Left colon (tissue), 2 donors: ENCODE data around the gene FOXP1. TPM values are rescaled to one million over a fixed set of nuclear protein-coding genes. Genes with fewer than 3 reads are reported as not detected.

ENCODE experiments used
- ATAC-seq: fragments of 200-7000 bp; cut with Tn5 transposase; one replicate; pipeline ENCODE4 v1.9.1; 2020; ENCODE audit warnings: mild to moderate bottlenecking, moderate library complexity
- DNase-seq, 2 donors: peaks; one replicate each; pipeline ENCODE4 v3.0.0-alpha.2; 2020
- intact Hi-C, 2 donors: fragments of 100-400 bp; cut with DNase I in 1 of 2; cut with micrococcal nuclease in 1 of 2; formaldehyde crosslinking; loops; one replicate each; pipeline versions ENCODE4 v1.11.2 to v1.14.0; 2022; cut with DNase I, micrococcal nuclease
- total RNA-seq, 2 donors: library from RNA; stranded (reverse); fragmentation: NEBNext Ultra II Directional; extraction: Animal tissue kit (Norgen Biotek cat#: 25700); gene quantifications; one replicate each; pipeline ENCODE4 v1.2.1, GENCODE V29; 2021
- donor health status: DM: no; HTN: no; CAD: no.
- donor health status: DM: yes; HTN: yes; CAD: no.

FOXP1 gene
- total RNA-seq, 2 donors from 2014 or later: 131 to 135 TPM

DNA sequence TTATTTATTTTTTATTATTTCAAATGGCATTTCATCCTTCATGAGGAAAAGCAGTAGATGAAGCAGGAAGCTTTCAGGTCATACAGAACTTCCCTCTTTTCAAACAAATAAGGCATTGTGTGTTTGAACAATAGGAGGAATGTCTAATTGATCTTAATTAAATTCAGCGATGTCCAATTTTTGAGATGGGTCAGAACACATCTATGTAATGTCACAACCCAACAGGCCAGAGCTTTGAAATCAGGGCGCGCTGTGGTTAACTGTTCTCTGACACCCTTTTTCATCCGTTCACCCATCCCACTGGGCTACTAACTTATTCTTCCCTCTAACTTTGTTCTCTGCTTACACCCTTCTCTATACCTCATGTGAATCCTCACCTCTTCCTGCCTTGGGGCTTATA is 510.5 kb downstream of the FOXP1 start:
- ATAC-seq (no peak), DNase-seq (no peak)
- intact Hi-C loops: loop anchor here in 1 of 2 donors (10.0 kb wide), 2 partner anchors 52 to 232 kb away; no protein-coding TSS in a partner anchor

- intact Hi-C loops: loop anchor here in 1 of 2 donors (10.0 kb wide), 2 partner anchors 53 to 233 kb away; no protein-coding TSS in a partner anchor
- DNase-seq (no peak), ATAC-seq (no peak)
Measured at GRCh38 chr3:71072287-71072686, 511.2 kb downstream of the FOXP1 start.

DNA sequence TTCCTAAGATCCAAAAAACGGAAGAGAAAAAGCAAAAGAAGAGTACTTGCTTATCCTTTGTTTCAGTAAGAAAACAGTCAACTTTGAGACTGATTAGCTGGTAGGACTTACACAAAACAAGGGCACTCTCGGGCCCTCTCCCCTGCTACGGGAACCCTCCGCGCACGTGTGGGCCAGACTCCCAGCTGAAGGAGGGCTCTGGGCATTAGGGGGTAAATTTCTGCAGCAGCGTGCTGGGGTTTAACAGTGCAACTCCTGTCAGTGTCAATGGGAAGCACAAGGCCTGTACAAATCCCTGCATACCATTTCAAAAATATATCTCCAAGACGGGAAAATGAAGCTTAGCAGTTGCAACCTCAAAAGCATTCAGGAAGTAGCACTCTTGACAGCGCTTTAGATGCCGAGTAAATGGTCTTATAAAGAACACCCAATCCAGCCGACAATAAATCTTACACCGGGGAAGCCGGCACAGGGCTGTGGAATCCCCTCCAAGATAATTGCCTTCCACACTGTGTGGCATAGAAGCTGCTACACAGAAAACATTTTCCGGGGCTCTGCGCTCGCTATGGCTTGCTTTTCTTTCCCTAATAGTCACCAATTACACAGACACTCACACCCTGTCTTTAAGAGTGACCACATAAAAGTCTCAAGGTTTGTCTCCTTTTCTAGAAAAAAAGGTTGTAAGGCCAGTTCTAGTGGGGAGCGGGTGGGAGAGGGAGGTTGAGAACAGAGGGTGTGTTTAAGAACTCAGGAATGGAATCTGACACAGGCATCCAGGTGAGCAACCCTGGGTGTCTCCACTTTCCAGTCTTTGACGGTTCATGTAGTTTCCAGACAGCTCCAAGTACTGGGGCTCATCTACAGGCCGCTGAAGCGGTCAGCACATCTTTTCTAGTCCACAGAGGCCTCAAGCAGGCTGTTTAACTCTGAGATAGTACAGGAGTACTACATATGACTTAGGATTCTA is 512.7 kb downstream of the FOXP1 start:
- DNase-seq (no peak), ATAC-seq (no peak)
- intact Hi-C loops: loop anchor here in 1 of 2 donors (10.0 kb wide), 2 partner anchors 54 to 234 kb away; no protein-coding TSS in a partner anchor

DNA sequence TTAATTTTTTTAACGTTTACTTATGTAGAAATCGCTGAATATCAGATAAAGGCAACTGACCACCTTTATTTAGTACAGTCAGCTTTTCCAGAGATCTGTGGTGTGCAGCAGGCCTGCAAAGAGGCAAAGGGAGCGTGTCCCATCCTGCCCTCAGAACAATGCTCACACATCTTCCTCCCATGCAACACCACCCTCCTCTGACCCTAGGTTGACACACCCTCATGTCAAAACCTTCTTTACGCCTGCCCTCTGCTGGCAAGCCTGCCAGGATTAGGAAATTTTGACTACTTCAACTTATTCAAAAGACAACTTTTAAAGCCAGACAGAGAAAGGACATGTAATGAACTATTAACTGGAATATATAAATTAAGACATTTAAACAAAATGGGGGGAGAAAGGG is 513.7 kb downstream of the FOXP1 start:
- intact Hi-C loops: loop anchor here in 1 of 2 donors (10.0 kb wide), 3 partner anchors 55 to 515 kb away; partner anchors contain the start of gene FOXP1
- DNase-seq (peak; percentile 66 to 79), ATAC-seq (peak; percentile 54)

DNA sequence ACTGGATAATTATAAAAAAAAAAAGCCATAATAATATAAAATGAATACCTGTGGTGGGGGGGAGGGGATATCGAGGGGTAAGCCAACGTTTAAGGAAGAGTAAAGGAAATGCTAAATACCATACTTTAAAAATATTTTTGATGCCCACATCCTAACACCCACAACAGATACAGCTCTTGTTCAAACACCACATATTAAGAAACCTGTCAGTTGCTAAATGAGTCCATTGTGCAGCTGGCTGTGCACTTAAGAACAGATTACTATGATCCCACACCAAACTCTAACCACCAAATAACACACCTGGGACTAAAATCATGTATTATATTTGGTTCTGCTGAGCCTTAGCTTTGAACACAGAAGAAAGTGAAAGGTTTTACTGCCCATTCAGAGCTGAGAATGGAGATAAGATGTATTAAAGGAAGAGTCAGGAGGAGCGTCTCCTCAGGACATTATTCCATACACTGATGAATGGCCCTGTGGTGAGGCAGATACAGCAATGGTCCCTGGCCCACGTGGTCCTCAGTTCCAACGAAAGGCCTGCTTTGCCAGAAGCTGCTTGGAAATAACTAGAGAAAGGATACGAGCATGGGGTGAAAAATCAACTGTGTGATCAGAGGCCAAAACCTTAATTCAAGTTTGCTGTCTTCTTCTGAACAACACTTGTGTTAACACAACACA is 515.4 kb downstream of the FOXP1 start:
- intact Hi-C loops: loop anchor here in 1 of 2 donors (10.0 kb wide), 1 partner anchor 517 kb away; the partner anchor contains the start of gene FOXP1
- ATAC-seq: no peak

DNA sequence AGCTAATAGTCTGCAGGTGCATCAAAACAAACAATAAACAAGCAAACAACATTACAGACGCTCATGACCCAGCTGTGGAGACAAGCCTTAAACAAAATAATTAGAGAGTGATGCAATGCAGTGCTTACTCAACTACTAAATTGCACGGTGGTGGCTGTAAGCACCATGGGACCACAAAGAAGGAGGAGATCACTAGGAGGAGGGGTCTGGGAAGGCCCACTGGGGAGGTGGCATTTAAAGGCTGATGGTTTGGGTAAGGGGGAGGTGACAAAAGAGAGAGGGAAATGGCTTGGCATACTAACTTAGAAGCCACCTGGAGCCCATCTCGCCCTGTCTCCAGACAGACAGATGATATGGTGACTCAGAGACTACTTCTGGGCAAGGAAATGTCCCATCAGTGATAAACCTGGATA is 516.7 kb downstream of the FOXP1 start:
- no peak for ATAC-seq
- no peak for DNase-seq
- intact Hi-C loops: loop anchor here in 1 of 2 donors (10.0 kb wide), 1 partner anchor 518 kb away; the partner anchor contains the start of gene FOXP1

More for the DNA sequence above, 515.4 kb downstream of the FOXP1 start:
- no peak for DNase-seq

GRCh38 chr3:71066356-71066755 is 517.2 kb downstream of the FOXP1 start:
- intact Hi-C loops: loop anchor here in 1 of 2 donors (10.0 kb wide), 1 partner anchor 518 kb away; the partner anchor contains the start of gene FOXP1
- no peak for DNase-seq
- ATAC-seq: no peak

- ATAC-seq (no peak), DNase-seq (no peak)
- intact Hi-C loops: loop anchor here in 1 of 2 donors (10.0 kb wide), 1 partner anchor 519 kb away; the partner anchor contains the start of gene FOXP1
Measured at GRCh38 chr3:71065764-71066013, 517.8 kb downstream of the FOXP1 start.

DNA sequence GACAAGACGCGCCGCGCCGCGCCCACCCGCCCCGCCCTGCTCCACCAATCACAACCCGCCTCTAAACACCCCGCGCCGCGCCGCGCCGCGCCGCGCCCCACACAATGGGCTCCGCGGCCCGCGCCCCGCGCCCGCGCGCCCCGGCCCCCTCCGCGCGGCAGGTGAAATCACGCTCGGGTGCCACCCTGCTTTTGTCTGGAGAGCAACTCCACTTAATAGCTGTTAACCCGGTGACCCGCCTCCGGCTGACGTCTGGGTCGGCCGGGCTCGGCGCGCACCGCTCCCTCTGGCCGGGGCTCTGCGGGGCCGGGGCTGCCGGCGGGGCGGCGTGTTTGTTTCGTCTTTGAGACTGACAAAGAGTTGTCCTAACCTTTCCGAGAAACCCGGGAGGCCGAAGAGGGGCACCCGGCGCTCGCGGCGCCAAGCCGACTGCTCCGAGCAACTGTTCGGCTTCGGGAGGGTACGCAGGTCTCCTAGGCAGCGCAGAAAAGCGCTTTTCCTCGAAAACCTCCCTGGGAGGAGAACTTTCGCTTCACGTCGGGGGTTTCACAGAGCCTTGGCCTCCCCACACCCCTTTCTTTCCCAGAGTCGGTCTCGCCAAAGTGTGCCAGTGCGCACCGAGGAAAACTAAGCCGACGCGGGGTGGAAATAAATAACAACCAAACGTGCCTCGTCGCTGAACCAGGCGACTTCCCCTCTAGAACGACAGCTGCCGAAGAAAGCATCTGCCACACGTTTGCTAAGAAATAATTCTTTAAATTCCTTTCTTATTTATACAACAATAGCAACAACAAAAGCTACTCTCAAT is 518.4 kb downstream of the FOXP1 start:
- peak; percentile 52 for ATAC-seq
- intact Hi-C loops: loop anchor here in 1 of 2 donors (10.0 kb wide), 1 partner anchor 520 kb away; the partner anchor contains the start of gene FOXP1
- DNase-seq: peak in 1 of 2 donors; percentile 80

GRCh38 chr3:71064291-71064955 is 519.1 kb downstream of the FOXP1 start:
- intact Hi-C loops: loop anchor here in 1 of 2 donors (10.0 kb wide), 1 partner anchor 520 kb away; the partner anchor contains the start of gene FOXP1
- ATAC-seq (peak; percentile 53), DNase-seq (peak in 1 of 2 donors; percentile 63)

GRCh38 chr3:71063773-71064290 is 519.7 kb downstream of the FOXP1 start:
- peak; percentile 60 for ATAC-seq
- peak in 1 of 2 donors; percentile 41 for DNase-seq
- intact Hi-C loops: loop anchor here in 1 of 2 donors (10.0 kb wide), 1 partner anchor 521 kb away; the partner anchor contains the start of gene FOXP1

GRCh38 chr3:71062952-71063772 is 520.4 kb downstream of the FOXP1 start:
- peak; percentile 18 for ATAC-seq
- intact Hi-C loops: loop anchor here in 1 of 2 donors (10.0 kb wide), 1 partner anchor 522 kb away; the partner anchor contains the start of gene FOXP1
- DNase-seq: no peak

DNA sequence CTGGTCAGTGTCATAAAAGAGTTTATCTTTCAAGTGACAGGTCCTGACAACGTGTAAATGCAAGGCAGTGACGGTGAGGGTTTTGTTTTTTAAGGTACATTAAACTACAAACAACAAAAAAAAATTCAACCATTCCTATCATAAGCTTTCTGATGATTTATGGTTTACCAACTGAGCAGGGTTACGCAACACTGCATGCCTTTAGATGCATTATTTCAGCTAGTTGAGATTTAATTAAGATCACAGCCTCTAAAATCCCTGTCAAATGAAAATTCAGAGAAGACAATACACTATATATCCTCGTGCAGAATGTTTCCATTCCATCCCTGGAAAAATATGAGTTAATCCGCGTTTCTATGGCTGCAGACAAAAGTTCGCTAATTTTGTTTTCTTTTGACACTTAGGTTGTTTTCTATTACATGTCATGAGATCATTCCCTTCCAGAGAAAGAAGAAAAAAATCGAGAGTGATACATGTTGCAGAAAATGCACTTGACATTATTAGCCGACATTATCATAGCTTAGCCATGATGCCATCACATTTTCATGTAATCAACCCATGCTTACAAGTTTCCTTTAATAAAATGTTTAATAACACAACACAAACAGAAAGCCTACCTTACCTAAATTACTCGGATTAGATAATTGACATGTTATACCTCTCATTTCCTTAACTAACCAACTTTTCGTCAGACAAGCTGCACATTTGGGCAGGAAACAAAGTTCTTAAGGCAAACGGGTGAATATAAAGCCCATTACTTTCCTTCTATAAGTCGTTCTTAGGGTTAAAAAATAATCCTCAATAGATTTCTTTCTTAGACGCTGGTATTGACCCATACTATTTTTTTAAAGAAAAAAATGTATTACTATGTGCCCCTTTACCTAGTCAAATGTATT is 521.2 kb downstream of the FOXP1 start:
- DNase-seq: no peak
- intact Hi-C loops: loop anchor here in 1 of 2 donors (10.0 kb wide), 1 partner anchor 523 kb away; the partner anchor contains the start of gene FOXP1
- ATAC-seq: no peak

DNA sequence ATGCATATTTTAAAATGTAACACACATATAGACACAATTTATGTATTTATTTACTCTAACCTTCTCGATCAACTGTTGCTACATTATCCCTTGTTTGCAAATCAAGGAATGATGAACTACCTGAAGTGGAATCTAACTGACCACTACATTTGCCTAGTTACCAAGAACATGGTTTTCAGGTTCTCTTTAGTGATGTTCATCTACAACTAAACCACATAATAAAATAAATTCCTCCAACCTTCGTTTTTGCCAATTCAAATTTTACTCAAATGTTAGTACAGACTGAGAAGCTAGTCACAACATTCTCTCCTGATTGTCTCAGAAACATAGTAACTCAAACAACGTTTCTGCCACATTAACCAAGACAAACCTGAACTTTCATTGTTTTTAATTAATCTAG is 521.9 kb downstream of the FOXP1 start:
- intact Hi-C loops: loop anchor here in 1 of 2 donors (10.0 kb wide), 1 partner anchor 523 kb away; the partner anchor contains the start of gene FOXP1
- DNase-seq (no peak), ATAC-seq (no peak)

DNA sequence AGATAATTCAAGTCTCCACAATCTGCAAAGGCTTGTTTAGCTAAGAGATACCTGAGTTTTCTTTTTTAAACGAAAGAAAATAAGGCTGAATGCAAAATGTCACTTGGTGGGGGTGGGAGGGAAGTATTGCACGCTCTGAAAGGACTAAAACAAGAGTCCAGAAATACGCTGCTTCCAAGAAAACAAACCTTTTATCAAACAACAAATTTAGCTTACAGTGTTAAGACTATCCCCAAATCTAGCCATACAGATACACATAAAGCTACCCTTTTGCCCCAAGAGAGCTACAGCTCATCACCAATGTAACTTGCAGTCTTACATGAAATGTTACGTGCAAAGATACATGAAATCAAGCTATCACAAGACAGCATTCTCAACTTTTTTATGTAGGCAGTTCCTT is 522.5 kb downstream of the FOXP1 start:
- no peak for DNase-seq
- intact Hi-C loops: loop anchor here in 1 of 2 donors (10.0 kb wide), 1 partner anchor 524 kb away; the partner anchor contains the start of gene FOXP1
- ATAC-seq: no peak
